ENCODE results near the gene PRKAR1B.

- no peak for TF ChIP-seq CTCF (conservative IDR thresholded peaks at IDR 0.05; ENCODE audit: low read length)
- TF ChIP-seq EZH2phosphoT487 (IDR thresholded peaks at IDR 0.05; ENCODE audit: borderline replicate concordance) = no peak
Measured at GRCh38 chr7:760006-760405, 32.9 kb upstream of the PRKAR1B start.

Data from Loucy (cell line).